SK-N-SH (cell line): ENCODE measurements around the gene CFAP126. TPM values are rescaled to one million over a fixed set of nuclear protein-coding genes. Genes with fewer than 3 reads are reported as not detected.

Experiments
- CTCF ChIA-PET: fragments of 300-600, 350-600 bp; formaldehyde crosslinking; extraction: SDS; loops from one replicate; lab custom pipeline; 2021; lab: Yijun Ruan, JAX
- POLR2A ChIA-PET: fragments of 350-600 bp; sonication (Branson Sonifier 250); formaldehyde crosslinking; extraction: SDS; loops from one replicate; lab custom pipeline; 2020; ENCODE audit warnings: antibody characterized with exemption, inconsistent platforms; lab: Yijun Ruan, JAX
- DNase-seq: peaks from one replicate; pipeline ENCODE4 v3.0.0; 2012
- H2AFZ ChIP-seq: fragments of 200-600 bp; sonication (generic); 2 replicates; pipeline ENCODE4 v1.8.1; 2016; ENCODE audit warnings: antibody characterized with exemption, mild to moderate bottlenecking, low read depth
- H3F3A ChIP-seq: fragments of 200-600 bp; sonication (generic); replicated peaks from 2 replicates; pipeline ENCODE3; 2016; ENCODE audit warnings: antibody characterized with exemption, mild to moderate bottlenecking; ENCODE audit not compliant: insufficient read depth
- H3K27ac ChIP-seq, 2 experiments: fragments of 200-500 bp in 1 of 2; fragments of 200-600 bp in 1 of 2; sonication (Bioruptor generic) in 1 of 2; sonication (generic), shearing (Covaris generic) in 1 of 2; 2 replicates each; pipeline versions ENCODE4 v1.5.1 to v1.6.1; 2014 to 2016; ENCODE audit warnings: low read depth in 2 of 2, inconsistent platforms in 1 of 2, low read length in 1 of 2, mild to moderate bottlenecking in 1 of 2, mixed read lengths in 1 of 2
- H3K27me3 ChIP-seq: fragments of 200-600 bp; sonication (generic), shearing (Covaris generic); 2 replicates; pipeline ENCODE4 v1.6.1; 2016; ENCODE audit warnings: mixed run types; ENCODE audit not compliant: insufficient read depth
- H3K36me3 ChIP-seq, 2 experiments: fragments of 200-500 bp in 1 of 2; fragments of 200-600 bp in 1 of 2; sonication (Bioruptor generic) in 1 of 2; sonication (generic) in 1 of 2; replicated peaks in 1 of 2; 2 replicates each; pipeline versions ENCODE3 to v1.5.1; 2014 to 2016; ENCODE audit warnings: low read length in 1 of 2, mild to moderate bottlenecking in 1 of 2; ENCODE audit not compliant: insufficient read depth in 2 of 2, control insufficient read depth in 1 of 2
- H3K4me1 ChIP-seq, 2 experiments: fragments of 200-500 bp in 1 of 2; fragments of 200-600 bp in 1 of 2; sonication (Bioruptor generic) in 1 of 2; sonication (generic), shearing (Covaris generic) in 1 of 2; 2 replicates each; pipeline versions ENCODE4 v1.5.1 to v1.6.1; 2014 to 2016; ENCODE audit warnings: low read depth in 1 of 2, low read length in 1 of 2, mixed run types in 1 of 2; ENCODE audit not compliant: insufficient read depth in 2 of 2, control insufficient read depth in 1 of 2
- H3K4me2 ChIP-seq: fragments of 200-600 bp; sonication (generic), shearing (Covaris generic); 2 replicates; pipeline ENCODE4 v1.6.1; 2017; ENCODE audit warnings: mixed run types
- H3K4me3 ChIP-seq, 2 experiments: fragments of 200-500 bp in 1 of 2; fragments of 200-600 bp in 1 of 2; sonication (Bioruptor generic) in 1 of 2; sonication (generic), shearing (Covaris generic) in 1 of 2; 2 replicates each; pipeline versions ENCODE4 v1.5.1 to v1.8.1; 2014 to 2016; ENCODE audit warnings: low read depth in 2 of 2, inconsistent platforms in 1 of 2, low read length in 1 of 2, mild to moderate bottlenecking in 1 of 2, mixed read lengths in 1 of 2, moderate library complexity in 1 of 2
- H3K79me2 ChIP-seq: fragments of 200-600 bp; sonication (generic); 2 replicates; pipeline ENCODE4 v1.8.1; 2017; ENCODE audit warnings: mild to moderate bottlenecking; ENCODE audit not compliant: insufficient read depth
- H3K9ac ChIP-seq: fragments of 200-600 bp; sonication (generic); 2 replicates; pipeline ENCODE4 v1.6.1; 2017; ENCODE audit warnings: mixed run types
- H3K9me2 ChIP-seq: fragments of 200-600 bp; sonication (generic); 2 replicates; pipeline ENCODE4 v1.6.1; 2017; ENCODE audit warnings: mixed run types
- H3K9me3 ChIP-seq: fragments of 200-600 bp; sonication (generic); 2 replicates; pipeline ENCODE4 v1.6.1; 2017; ENCODE audit warnings: mixed run types, mild to moderate bottlenecking, moderate library complexity
- H4K20me1 ChIP-seq: fragments of 200-600 bp; sonication (generic); 2 replicates; pipeline ENCODE4 v1.6.1; 2017; ENCODE audit warnings: mild to moderate bottlenecking, mixed run types; ENCODE audit not compliant: insufficient read depth
- ELF1 ChIP-seq: IDR thresholded peaks from 2 replicates; pipeline ENCODE4 v1.4.0; 2012
- EP300 ChIP-seq, 2 experiments: IDR thresholded peaks; 2 replicates each; pipeline versions ENCODE4 v1.4.0 to v1.6.1; 2012; ENCODE audit warnings: borderline replicate concordance in 1 of 2, low read depth in 1 of 2, low read length in 1 of 2
- FOSL2 ChIP-seq: IDR thresholded peaks from 2 replicates; pipeline ENCODE4 v1.4.0; 2012; ENCODE audit warnings: low read depth, mild to moderate bottlenecking, moderate library complexity, borderline replicate concordance
- FOXJ3 ChIP-seq: sonication (generic); formaldehyde crosslinking; IDR thresholded peaks from 2 replicates; pipeline ENCODE4 v1.5.1; 2020; ENCODE audit warnings: mild to moderate bottlenecking, missing genetic modification reagents
- FOXM1 ChIP-seq: IDR thresholded peaks from 2 replicates; pipeline ENCODE4 v1.4.0; 2012; ENCODE audit warnings: low read depth, mild to moderate bottlenecking
- GATA2 ChIP-seq: sonication (generic); formaldehyde crosslinking; IDR thresholded peaks from 2 replicates; pipeline ENCODE4 v1.5.0; 2020; ENCODE audit warnings: mild to moderate bottlenecking, missing genetic modification reagents
- IRF3 ChIP-seq: fragments of 150-350 bp; IDR thresholded peaks from 2 replicates; pipeline ENCODE4 v1.6.1; 2016; ENCODE audit warnings: mild to moderate bottlenecking, low read depth, low read length
- JUND ChIP-seq: IDR thresholded peaks from 2 replicates; pipeline ENCODE4 v1.4.0; 2012
- MEF2A ChIP-seq: IDR thresholded peaks from 2 replicates; pipeline ENCODE4 v1.4.0; 2012; ENCODE audit warnings: low read depth, borderline replicate concordance
- MXI1 ChIP-seq: IDR thresholded peaks from 2 replicates; pipeline ENCODE4 v1.6.1; 2012; ENCODE audit warnings: mild to moderate bottlenecking, low read depth, low read length, improper control_type of control experiment
- NRF1 ChIP-seq: IDR thresholded peaks from 2 replicates; pipeline ENCODE4 v1.6.1; 2012; ENCODE audit warnings: low read depth, mild to moderate bottlenecking, low read length
- PBX3 ChIP-seq: IDR thresholded peaks from 2 replicates; pipeline ENCODE4; 2012
- RCOR1 ChIP-seq: fragments of 150-350 bp; IDR thresholded peaks from 2 replicates; pipeline ENCODE4 v1.6.1; 2017; ENCODE audit warnings: antibody characterized with exemption, low read length
- RFX5 ChIP-seq: IDR thresholded peaks from 2 replicates; pipeline ENCODE4 v1.6.1; 2012; ENCODE audit warnings: mild to moderate bottlenecking, improper control_type of control experiment, low read length
- SIN3A ChIP-seq: IDR thresholded peaks from 2 replicates; pipeline ENCODE4 v1.6.1; 2012; ENCODE audit warnings: low read depth, mild to moderate bottlenecking, low read length, moderate library complexity, borderline replicate concordance
- SMC3 ChIP-seq: IDR thresholded peaks from 2 replicates; pipeline ENCODE4 v1.6.1; 2012; ENCODE audit warnings: low read depth, low read length, improper control_type of control experiment
- TCF12 ChIP-seq: IDR thresholded peaks from 2 replicates; pipeline ENCODE4 v1.4.0; 2012
- USF1 ChIP-seq: IDR thresholded peaks from 2 replicates; pipeline ENCODE4 v1.4.0; 2012; ENCODE audit warnings: low read depth, borderline replicate concordance
- WGBS: methylation state at CpG from one replicate; pipeline ENCODE4 v1.1.6; 2017; ENCODE audit warnings: low lambda C conversion rate; 5-methylcytosine and 5-hydroxymethylcytosine counted together
- polyA plus RNA-seq, 3 experiments: library from polyadenylated mRNA; depleted of rRNA; stranded (reverse); fragments of >200 nt; gene quantifications; 2 replicates each; pipeline ENCODE4 v1.2.3, GENCODE V29; 2012
- TF ChIP-seq, protein P1 (sequence below): fragments of 200-600 bp; sonication (generic); IDR thresholded peaks from 2 replicates; pipeline ENCODE4 v1.6.1; 2017; ENCODE audit warnings: antibody characterized with exemption, mild to moderate bottlenecking, moderate library complexity
- TF ChIP-seq, protein P2 (sequence below): fragments of 150-350 bp; IDR thresholded peaks from 2 replicates; pipeline ENCODE4 v1.6.1; 2017; ENCODE audit warnings: antibody characterized with exemption, low read length, low read depth, borderline replicate concordance

Gene CFAP126
- polyA plus RNA-seq, 1 of the 3 experiments (the other 2 are of a cell fraction), result not detected

GRCh38 chr1:161390559-161390858, 22.8 kb upstream of the CFAP126 start:
- Histone ChIP-seq H3K27me3 (no peaks in the 10 kb centered on the region), H3K9ac (peak overlapping the region; percentile 89), H3K9me3 (no peaks in the 10 kb centered on the region), H3K4me1 (peaks cover 0 to 5% of the 10 kb centered on the region in 2 experiments; a peak in 2 of 4 replicates), H2AFZ (peak overlapping the region; percentile 93), H3F3A (no peaks in the 10 kb centered on the region), H3K9me2 (no peaks in the 10 kb centered on the region), H3K4me3 (peak overlapping the region; percentile 66 to 79), H3K79me2 (no peaks in the 10 kb centered on the region), H3K4me2 (peak overlapping the region; percentile 89), H3K27ac (peak overlapping the region; percentile 66 to 77; a peak in 3 of 4 replicates), H4K20me1 (no peaks in the 10 kb centered on the region), H3K36me3 (no peaks in the 10 kb centered on the region)
- DNase-seq, result no peak
- peak; percentile 2; the same call in 1 of the 2 replicates for TF ChIP-seq MXI1
- no peak for TF ChIP-seq TCF12
- ChIA-PET CTCF (interaction anchor here (1.0 to 2.2 kb wide), 3 partner anchors 9 to 164 kb away, joined by 4 to 10 read pairs (median 5); partner anchors contain the start of gene TOMM40L), POLR2A (interaction anchor here (1.4 kb wide), 1 partner anchor 85 kb away, joined by 4 read pairs; no protein-coding TSS in a partner anchor)
- WGBS, result 4% methylated on average over 11 of the region's 13 CpGs

- ChIA-PET CTCF (interaction anchor here (1.0 to 2.2 kb wide), 5 partner anchors 10 to 224 kb away, joined by 3 to 10 read pairs (median 5); partner anchors contain the start of genes NDUFS2 and TOMM40L), POLR2A (interaction anchor here (0.7 to 2.0 kb wide), 5 partner anchors 84 to 192 kb away, joined by 3 to 10 read pairs (median 4); partner anchors contain the start of genes NDUFS2 and TOMM40L)
- Histone ChIP-seq H3K4me1 (peaks cover 0 to 5% of the 10 kb centered on the region in 2 experiments; a peak in 2 of 4 replicates), H3K4me3 (peak overlapping the region; percentile 66 to 79), H2AFZ (peak overlapping the region; percentile 93), H3K4me2 (peak overlapping the region; percentile 89), H4K20me1 (no peaks in the 10 kb centered on the region), H3K79me2 (no peaks in the 10 kb centered on the region), H3K9me2 (no peaks in the 10 kb centered on the region), H3K36me3 (no peaks in the 10 kb centered on the region), H3F3A (no peaks in the 10 kb centered on the region), H3K9me3 (no peaks in the 10 kb centered on the region), H3K9ac (peak overlapping the region; percentile 89), H3K27ac (peak overlapping the region; percentile 79 to 96), H3K27me3 (no peaks in the 10 kb centered on the region)
- peak; percentile 94 for DNase-seq
- 3% methylated on average over 38 of the region's 79 CpGs for WGBS
- TF ChIP-seq IRF3 (no peak), RFX5 (no peak), EP300 (IDR thresholded peaks at IDR 0.05; ENCODE audit: borderline replicate concordance in 1 of 2, low read depth in 1 of 2, low read length in 1 of 2) (0 out of 4 replicates have a peak, but pooled peaks of 1 of the 2 experiments have one; percentile 15), SIN3A (0 out of 2 replicates have a peak, but pooled peaks have one; percentile 54), MEF2A (no peak), USF1 (0 out of 2 replicates have a peak, but pooled peaks have one; percentile 25), JUND (peak; percentile 64; the same call in 1 of the 2 replicates), FOXJ3 (CRISPR knock-in tag) (no peak), RCOR1 (no peak), FOSL2 (peak; percentile 83), SMC3 (no peak), ELF1 (peak; percentile 86), PBX3 (no peak), NRF1 (peak; percentile 66), GATA2 (CRISPR knock-in tag) (no peak), TCF12 (peak; percentile 8; the same call in 1 of the 2 replicates), FOXM1 (no peak)
- TF ChIP-seq, protein P1, sequence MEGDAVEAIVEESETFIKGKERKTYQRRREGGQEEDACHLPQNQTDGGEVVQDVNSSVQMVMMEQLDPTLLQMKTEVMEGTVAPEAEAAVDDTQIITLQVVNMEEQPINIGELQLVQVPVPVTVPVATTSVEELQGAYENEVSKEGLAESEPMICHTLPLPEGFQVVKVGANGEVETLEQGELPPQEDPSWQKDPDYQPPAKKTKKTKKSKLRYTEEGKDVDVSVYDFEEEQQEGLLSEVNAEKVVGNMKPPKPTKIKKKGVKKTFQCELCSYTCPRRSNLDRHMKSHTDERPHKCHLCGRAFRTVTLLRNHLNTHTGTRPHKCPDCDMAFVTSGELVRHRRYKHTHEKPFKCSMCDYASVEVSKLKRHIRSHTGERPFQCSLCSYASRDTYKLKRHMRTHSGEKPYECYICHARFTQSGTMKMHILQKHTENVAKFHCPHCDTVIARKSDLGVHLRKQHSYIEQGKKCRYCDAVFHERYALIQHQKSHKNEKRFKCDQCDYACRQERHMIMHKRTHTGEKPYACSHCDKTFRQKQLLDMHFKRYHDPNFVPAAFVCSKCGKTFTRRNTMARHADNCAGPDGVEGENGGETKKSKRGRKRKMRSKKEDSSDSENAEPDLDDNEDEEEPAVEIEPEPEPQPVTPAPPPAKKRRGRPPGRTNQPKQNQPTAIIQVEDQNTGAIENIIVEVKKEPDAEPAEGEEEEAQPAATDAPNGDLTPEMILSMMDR, result no peak
- TF ChIP-seq, protein P2, sequence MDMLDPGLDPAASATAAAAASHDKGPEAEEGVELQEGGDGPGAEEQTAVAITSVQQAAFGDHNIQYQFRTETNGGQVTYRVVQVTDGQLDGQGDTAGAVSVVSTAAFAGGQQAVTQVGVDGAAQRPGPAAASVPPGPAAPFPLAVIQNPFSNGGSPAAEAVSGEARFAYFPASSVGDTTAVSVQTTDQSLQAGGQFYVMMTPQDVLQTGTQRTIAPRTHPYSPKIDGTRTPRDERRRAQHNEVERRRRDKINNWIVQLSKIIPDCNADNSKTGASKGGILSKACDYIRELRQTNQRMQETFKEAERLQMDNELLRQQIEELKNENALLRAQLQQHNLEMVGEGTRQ, result no peak
These were observed 22.2 kb upstream of the CFAP126 start for GRCh38 chr1:161389691-161390558.
